K562 (cell line): ENCODE measurements around the gene INPP4B. TPM values are rescaled to one million over a fixed set of nuclear protein-coding genes. Genes with fewer than 3 reads are reported as not detected.

ENCODE experiments used
- ATAC-seq: fragments of 200-7000 bp; cut with Tn5 transposase; 3 replicates; pipeline ENCODE4 v1.9.1; 2020; ENCODE audit warnings: moderate library complexity
- BruUV-seq: library from RNA; stranded (reverse); fragments of 400-500 nt; replicated peaks from 2 replicates; lab custom pipeline; 2021; lab: Mats Ljungman, UMichigan
- CTCF ChIA-PET: fragments of 300-600 bp; formaldehyde crosslinking; extraction: SDS; loops from one replicate; lab custom pipeline; 2021; ENCODE audit warnings: low intra/inter-chr PET ratio; lab: Yijun Ruan, JAX
- POLR2A ChIA-PET: fragments of 300-600, 350-650 bp; sonication (Branson Sonifier 250); formaldehyde crosslinking; extraction: SDS; loops from one replicate; lab custom pipeline; 2021; ENCODE audit warnings: antibody characterized with exemption, inconsistent platforms; lab: Yijun Ruan, JAX
- DNase-seq, 4 experiments: peaks; one replicate each; pipeline versions ENCODE4 v3.0.0 to v3.0.0-alpha.2; 2011 to 2018; ENCODE audit warnings: low spot score in 3 of 4, mixed read lengths in 3 of 4; ENCODE audit errors: extremely low read depth in 1 of 4
- FAIRE-seq: peaks from 2 replicates; lab custom pipeline; 2011; peaks lifted over from hg19 to GRCh38; lab: Jason Lieb, UNC
- H2AFZ ChIP-seq: 2 replicates; pipeline ENCODE4 v1.6.0; 2011; ENCODE audit warnings: low read depth, low read length, control low read depth, inconsistent platforms
- H3K27ac ChIP-seq: fragments of 200-600 bp; 3 replicates; pipeline ENCODE4 v1.8.0; 2011; ENCODE audit warnings: low read depth, mild to moderate bottlenecking, control low read depth, inconsistent platforms, low read length, moderate library complexity, mixed read lengths; ENCODE audit errors: extremely low read depth
- H3K27me3 ChIP-seq, 2 experiments: fragments of 300-600 bp in 1 of 2; 2 replicates in 1 of 2; 3 replicates in 1 of 2; pipeline versions ENCODE4 v1.6.0 to v1.8.0; 2011; ENCODE audit warnings: inconsistent platforms in 2 of 2, low read length in 2 of 2, mild to moderate bottlenecking in 1 of 2, mixed read lengths in 1 of 2, moderate library complexity in 1 of 2; ENCODE audit not compliant: control insufficient read depth in 2 of 2, insufficient read depth in 2 of 2
- H3K36me3 ChIP-seq: fragments of 300-600 bp; 3 replicates; pipeline ENCODE4 v1.8.0; 2011; ENCODE audit warnings: mild to moderate bottlenecking, low read length, inconsistent platforms; ENCODE audit not compliant: control insufficient read depth, insufficient read depth
- H3K4me1 ChIP-seq, 2 experiments: fragments of 200-600 bp in 1 of 2; replicated peaks in 1 of 2; 2 replicates in 1 of 2; 3 replicates in 1 of 2; pipeline versions ENCODE4 v1.5.1 to v1.8.0; 2011; ENCODE audit warnings: inconsistent platforms in 2 of 2, low read length in 2 of 2, mild to moderate bottlenecking in 1 of 2, mixed read lengths in 1 of 2, moderate library complexity in 1 of 2; ENCODE audit not compliant: control insufficient read depth in 2 of 2, insufficient read depth in 2 of 2
- H3K4me2 ChIP-seq: 2 replicates; pipeline ENCODE4 v1.6.1; 2011; ENCODE audit warnings: low read length, control low read depth, inconsistent platforms, mixed read lengths; ENCODE audit not compliant: insufficient read depth
- H3K4me3 ChIP-seq: fragments of 200-600 bp; sonication (generic), shearing (Covaris generic); 2 replicates; pipeline ENCODE4 v1.5.1; 2016; ENCODE audit warnings: control low read depth, inconsistent platforms
- H3K79me2 ChIP-seq: fragments of 200-600 bp; 3 replicates; pipeline ENCODE4 v1.8.0; 2011; ENCODE audit warnings: low read length, inconsistent platforms; ENCODE audit not compliant: control insufficient read depth, insufficient read depth
- H3K9ac ChIP-seq, 2 experiments: 2 replicates each; pipeline versions ENCODE4 v1.6.0 to v1.6.1; 2011; ENCODE audit warnings: low read depth in 2 of 2, low read length in 2 of 2, control low read depth in 1 of 2, inconsistent platforms in 1 of 2, mild to moderate bottlenecking in 1 of 2, mixed read lengths in 1 of 2; ENCODE audit not compliant: insufficient read depth in 1 of 2
- H3K9me1 ChIP-seq: one replicate; pipeline ENCODE4 v1.6.0; 2011; ENCODE audit warnings: inconsistent platforms, mild to moderate bottlenecking, low read length, moderate library complexity; ENCODE audit not compliant: control insufficient read depth, insufficient read depth
- H3K9me3 ChIP-seq: replicated peaks from 2 replicates; pipeline ENCODE4 v1.5.1; 2011; ENCODE audit warnings: low read depth, low read length, inconsistent platforms; ENCODE audit not compliant: control insufficient read depth, insufficient read depth
- H4K20me1 ChIP-seq: replicated peaks from 2 replicates; pipeline ENCODE4 v1.6.1; 2011; ENCODE audit warnings: low read length, inconsistent platforms, mixed read lengths; ENCODE audit not compliant: control insufficient read depth, insufficient read depth
- CUX1 ChIP-seq: fragments of 200-800 bp; sonication (Bioruptor generic); IDR thresholded peaks from 2 replicates; pipeline ENCODE4 v1.6.1; 2016; ENCODE audit warnings: missing genetic modification characterization, missing compliant biosample characterization
- GABPB1 ChIP-seq: sonication (generic); formaldehyde crosslinking; IDR thresholded peaks from 2 replicates; pipeline ENCODE4 v1.8.0; 2022; ENCODE audit warnings: mild to moderate bottlenecking, missing genetic modification reagents
- NFRKB ChIP-seq: fragments of 450-650 bp; IDR thresholded peaks from 2 replicates; pipeline ENCODE4 v1.6.1; 2016; ENCODE audit warnings: low read depth
- SIN3A ChIP-seq, 2 experiments: fragments of 150-350 bp in 1 of 2; IDR thresholded peaks; 2 replicates each; pipeline ENCODE4 v1.6.1; 2011 to 2016; ENCODE audit warnings: borderline replicate concordance in 2 of 2, low read depth in 2 of 2, low read length in 2 of 2, mild to moderate bottlenecking in 2 of 2, moderate library complexity in 2 of 2; ENCODE audit not compliant: control insufficient read depth in 1 of 2
- SMARCE1 ChIP-seq: fragments of 450-650 bp; IDR thresholded peaks from 2 replicates; pipeline ENCODE4 v1.7.1; 2016; ENCODE audit warnings: mild to moderate bottlenecking
- SNRNP70 ChIP-seq: fragments of 200-400 bp; formaldehyde crosslinking; optimal IDR thresholded peaks from 2 replicates; pipeline ENCODE3; 2017; ENCODE audit warnings: low read depth, low read length
- WGBS: fragments of 100-300 bp; shearing (Covaris generic); methylation state at CpG from one replicate; pipeline ENCODE4 v1.1.6; 2016; ENCODE audit warnings: low coverage, mixed read lengths; ENCODE audit not compliant: insufficient coverage; ENCODE audit errors: missing lambda C conversion rate; 5-methylcytosine and 5-hydroxymethylcytosine counted together
- in situ Hi-C: fragments of 300-500 bp; cut with MboI; formaldehyde crosslinking; loops from 4 replicates; pipeline ENCODE4 v1.15.0; 2018; ENCODE audit warnings: inconsistent platforms, mixed read lengths
- intact Hi-C: fragments of 100-400 bp; cut with micrococcal nuclease; formaldehyde crosslinking; loops from 2 replicates; pipeline ENCODE4 v1.14.2; 2022
- polyA plus RNA-seq, 8 experiments: library from polyadenylated mRNA; depleted of rRNA in 4 of 8; stranded (reverse) in 5 of 8; unstranded in 3 of 8; fragments of >200 nt; fragmentation: Nextera tagmentation in 2 of 8; fragmentation: Illumina TruSeq in 1 of 8; extraction: Ambion mirVana in 2 of 8; extraction: Trizol in 1 of 8; gene quantifications; 2 replicates each; pipeline versions ENCODE4 v1.2.1 to v1.2.3, GENCODE V29; 2011 to 2014; ENCODE audit warnings: inconsistent platforms in 1 of 8, missing spikeins in 1 of 8
- total RNA-seq, 7 experiments: library from RNA; depleted of rRNA in 6 of 7; stranded (reverse); fragments of >200 nt in 6 of 7; fragmentation: Illumina TruSeq in 2 of 7; extraction: Trizol in 2 of 7; gene quantifications; 2 replicates each; pipeline versions ENCODE4 v1.2.1 to v1.2.3, GENCODE V29; 2011 to 2021; ENCODE audit warnings: low replicate concordance in 1 of 7

Gene INPP4B
- total and polyA plus RNA-seq, 9 of the 15 experiments (the other 6 are each of a cell fraction or from before 2014, with no cell fraction given): 0.04 to 0.11 TPM; not detected in 7

DNA sequence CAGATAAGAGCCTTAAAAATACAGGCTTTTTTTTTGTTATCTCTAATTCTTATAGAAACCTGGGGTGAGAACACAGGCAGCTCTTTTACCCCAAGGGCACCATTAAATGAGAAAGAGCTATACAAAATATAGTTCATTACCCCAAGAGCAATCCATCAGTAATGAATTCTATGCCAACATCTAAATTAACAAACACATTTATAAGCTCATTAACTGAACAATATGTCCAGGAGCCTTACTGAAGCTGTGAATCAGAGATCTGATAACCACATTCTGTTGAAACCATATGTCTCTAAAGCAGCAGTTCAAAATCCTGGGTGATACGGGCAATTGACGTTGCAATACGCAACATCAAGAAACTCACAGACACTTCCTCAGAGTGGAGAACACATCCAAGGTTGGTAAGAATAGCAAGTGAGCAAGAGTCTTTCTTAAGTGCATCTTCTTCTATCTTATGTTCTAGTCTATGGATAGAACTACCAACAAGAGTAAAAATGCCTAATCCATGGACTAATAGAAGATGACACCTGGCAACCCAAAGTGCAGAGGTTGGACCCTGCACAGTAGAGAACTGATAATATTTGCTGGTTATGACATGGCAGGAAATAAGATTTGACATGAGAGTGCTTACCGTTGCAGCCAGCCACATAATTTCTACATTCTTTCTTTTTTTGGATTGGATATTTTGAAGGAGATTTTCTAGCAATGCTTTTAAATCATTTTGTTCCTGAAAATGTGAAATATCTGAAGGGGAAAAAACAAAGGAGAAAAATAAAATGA lies 760.4 kb downstream of the INPP4B start:
- Histone ChIP-seq H3K79me2 (no peaks in the 10 kb centered on the region), H3K4me2 (no peak overlapping the region), H3K4me3 (no peak overlapping the region), H2AFZ (no peak overlapping the region), H3K9ac (no peak overlapping the region), H3K4me1 (no peaks in the 10 kb centered on the region), H3K9me1 (no peaks in the 10 kb centered on the region), H3K9me3 (no peaks in the 10 kb centered on the region), H3K27me3 (no peaks in the 10 kb centered on the region), H3K36me3 (no peaks in the 10 kb centered on the region), H3K27ac (no peak overlapping the region), H4K20me1 (no peaks in the 10 kb centered on the region)
- FAIRE-seq (no peak), DNase-seq (no peak), ATAC-seq (no peak)
- intact Hi-C loops (no loop called here), in situ Hi-C loops (no loop called here)
- POLR2A ChIA-PET: no interaction called here
- 4% methylated on average over 4 of the region's 4 CpGs for WGBS
- BruUV-seq: no TSS peak
- CTCF ChIA-PET: no interaction called here
- TF ChIP-seq GABPB1 (CRISPR knock-in tag): no peak
- TF ChIP-seq, all 486 proteins: peak for 0

- Histone ChIP-seq H3K9me1 (no peaks in the 10 kb centered on the region), H3K4me3 (no peak overlapping the region), H2AFZ (no peak overlapping the region), H3K4me1 (no peaks in the 10 kb centered on the region), H3K9ac (no peak overlapping the region), H3K9me3 (no peaks in the 10 kb centered on the region), H3K27ac (no peak overlapping the region), H3K4me2 (no peak overlapping the region), H3K79me2 (no peaks in the 10 kb centered on the region), H4K20me1 (no peaks in the 10 kb centered on the region), H3K36me3 (no peaks in the 10 kb centered on the region), H3K27me3 (no peaks in the 10 kb centered on the region)
- DNase-seq (no peak), ATAC-seq (no peak), FAIRE-seq (no peak)
- POLR2A ChIA-PET: no interaction called here
- intact Hi-C loops: no loop called here
- CTCF ChIA-PET: no interaction called here
- in situ Hi-C loops: no loop called here
- 0% methylated on average over 2 of the region's 2 CpGs for WGBS
- BruUV-seq: no TSS peak
- TF ChIP-seq SIN3A (IDR thresholded peaks at IDR 0.05; ENCODE audit: borderline replicate concordance in 2 of 2, control insufficient read depth in 1 of 2, low read depth in 2 of 2, low read length in 2 of 2) (no peak), CUX1 (CRISPR knock-in tag) (no peak), NFRKB (no peak), SMARCE1 (no peak), SNRNP70 (no peak)
These were observed 762.8 kb downstream of the INPP4B start for GRCh38 chr4:142083264-142083663.
